DND-41 (cell line): Measurements from ENCODE around the gene GRIK3.

Source experiments
- ATAC-seq: fragments of 200-7000 bp; cut with Tn5 transposase; 3 replicates; pipeline ENCODE4 v1.9.1; 2021; ENCODE audit warnings: low read depth; ENCODE audit not compliant: insufficient read depth
- DNase-seq: peaks from one replicate; pipeline ENCODE4 v3.0.0-alpha.2; 2020
- H2AFZ ChIP-seq: 2 replicates; pipeline ENCODE4 v1.6.0; 2012; ENCODE audit warnings: low read depth, low read length
- H3K27ac ChIP-seq: 2 replicates; pipeline ENCODE4 v1.5.1; 2012; ENCODE audit warnings: low read length, inconsistent platforms
- H3K27me3 ChIP-seq: fragments of 200-600 bp; sonication (generic); 2 replicates; pipeline ENCODE4 v1.6.0; 2012; ENCODE audit warnings: low read length, mild to moderate bottlenecking, inconsistent platforms; ENCODE audit not compliant: insufficient read depth, poor library complexity
- H3K36me3 ChIP-seq: 2 replicates; pipeline ENCODE4 v1.5.1; 2012; ENCODE audit warnings: low read length, inconsistent platforms; ENCODE audit not compliant: insufficient read depth
- H3K4me1 ChIP-seq: 2 replicates; pipeline ENCODE4 v1.5.1; 2012; ENCODE audit warnings: mild to moderate bottlenecking, low read length; ENCODE audit not compliant: insufficient read depth
- H3K4me2 ChIP-seq: 2 replicates; pipeline ENCODE4 v1.6.0; 2012; ENCODE audit warnings: mild to moderate bottlenecking, moderate library complexity, low read length, inconsistent platforms; ENCODE audit not compliant: insufficient read depth
- H3K4me3 ChIP-seq, 2 experiments: fragments of 200-600 bp in 1 of 2; shearing (Covaris generic) in 1 of 2; 2 replicates each; pipeline ENCODE4 v1.5.1; 2012 to 2016; ENCODE audit warnings: inconsistent platforms in 2 of 2, low read length in 2 of 2, mild to moderate bottlenecking in 2 of 2, low read depth in 1 of 2, moderate library complexity in 1 of 2
- H3K79me2 ChIP-seq: 2 replicates; pipeline ENCODE4 v1.6.0; 2012; ENCODE audit warnings: low read length, inconsistent platforms; ENCODE audit not compliant: insufficient read depth
- H3K9ac ChIP-seq: 2 replicates; pipeline ENCODE4 v1.6.0; 2012; ENCODE audit warnings: low read depth, mild to moderate bottlenecking, inconsistent platforms, low read length, moderate library complexity
- H3K9me3 ChIP-seq: 2 replicates; pipeline ENCODE4 v1.5.1; 2012; ENCODE audit warnings: low read length, moderate library complexity, mild to moderate bottlenecking, inconsistent platforms; ENCODE audit not compliant: insufficient read depth, severe bottlenecking
- H4K20me1 ChIP-seq: 2 replicates; pipeline ENCODE4 v1.6.0; 2012; ENCODE audit warnings: low read length; ENCODE audit not compliant: insufficient read depth
- EZH2 ChIP-seq: IDR thresholded peaks from 3 replicates; pipeline ENCODE4 v1.6.1; 2012; ENCODE audit warnings: borderline replicate concordance, low read depth, mild to moderate bottlenecking, moderate library complexity, low read length, inconsistent platforms; ENCODE audit not compliant: severe bottlenecking
- TF ChIP-seq, protein P1 (sequence below): IDR thresholded peaks from 2 replicates; pipeline ENCODE4 v1.5.1; 2012; ENCODE audit warnings: borderline replicate concordance, low read length, moderate library complexity, mild to moderate bottlenecking; ENCODE audit not compliant: poor library complexity, severe bottlenecking; ENCODE audit errors: extremely low read depth

Gene GRIK3

GRCh38 chr1:37073152-37073853, 39.0 kb upstream of the GRIK3 start:
- ATAC-seq (no peak), DNase-seq (no peak)
- TF ChIP-seq EZH2: no peak
- TF ChIP-seq, protein P1, sequence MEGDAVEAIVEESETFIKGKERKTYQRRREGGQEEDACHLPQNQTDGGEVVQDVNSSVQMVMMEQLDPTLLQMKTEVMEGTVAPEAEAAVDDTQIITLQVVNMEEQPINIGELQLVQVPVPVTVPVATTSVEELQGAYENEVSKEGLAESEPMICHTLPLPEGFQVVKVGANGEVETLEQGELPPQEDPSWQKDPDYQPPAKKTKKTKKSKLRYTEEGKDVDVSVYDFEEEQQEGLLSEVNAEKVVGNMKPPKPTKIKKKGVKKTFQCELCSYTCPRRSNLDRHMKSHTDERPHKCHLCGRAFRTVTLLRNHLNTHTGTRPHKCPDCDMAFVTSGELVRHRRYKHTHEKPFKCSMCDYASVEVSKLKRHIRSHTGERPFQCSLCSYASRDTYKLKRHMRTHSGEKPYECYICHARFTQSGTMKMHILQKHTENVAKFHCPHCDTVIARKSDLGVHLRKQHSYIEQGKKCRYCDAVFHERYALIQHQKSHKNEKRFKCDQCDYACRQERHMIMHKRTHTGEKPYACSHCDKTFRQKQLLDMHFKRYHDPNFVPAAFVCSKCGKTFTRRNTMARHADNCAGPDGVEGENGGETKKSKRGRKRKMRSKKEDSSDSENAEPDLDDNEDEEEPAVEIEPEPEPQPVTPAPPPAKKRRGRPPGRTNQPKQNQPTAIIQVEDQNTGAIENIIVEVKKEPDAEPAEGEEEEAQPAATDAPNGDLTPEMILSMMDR: no peak
- Histone ChIP-seq H2AFZ (no peak overlapping the region), H3K36me3 (no peaks in the 10 kb centered on the region), H3K27me3 (peaks cover 11% of the 10 kb centered on the region), H3K79me2 (no peaks in the 10 kb centered on the region), H3K9ac (no peak overlapping the region), H4K20me1 (peaks cover 6% of the 10 kb centered on the region; the same call in 1 of the 2 replicates), H3K4me2 (no peak overlapping the region), H3K27ac (no peak overlapping the region), H3K9me3 (no peaks in the 10 kb centered on the region), H3K4me1 (no peaks in the 10 kb centered on the region), H3K4me3 (no peak overlapping the region)

GRCh38 chr1:37071829-37072228, 37.5 kb upstream of the GRIK3 start:
- Histone ChIP-seq H3K9ac (no peak overlapping the region), H3K9me3 (no peaks in the 10 kb centered on the region), H3K4me2 (no peak overlapping the region), H3K79me2 (no peaks in the 10 kb centered on the region), H2AFZ (no peak overlapping the region), H3K4me1 (no peaks in the 10 kb centered on the region), H3K27me3 (peaks cover 16% of the 10 kb centered on the region), H3K27ac (no peak overlapping the region), H3K36me3 (no peaks in the 10 kb centered on the region), H4K20me1 (peaks cover 6% of the 10 kb centered on the region; the same call in 1 of the 2 replicates), H3K4me3 (no peak overlapping the region)
- no peak for ATAC-seq
- no peak for TF ChIP-seq EZH2
- TF ChIP-seq, protein P1: no peak
- no peak for DNase-seq

GRCh38 chr1:37070126-37070525, 35.8 kb upstream of the GRIK3 start:
- Histone ChIP-seq H3K27me3 (peaks cover 17% of the 10 kb centered on the region), H3K9me3 (no peaks in the 10 kb centered on the region)

DNA sequence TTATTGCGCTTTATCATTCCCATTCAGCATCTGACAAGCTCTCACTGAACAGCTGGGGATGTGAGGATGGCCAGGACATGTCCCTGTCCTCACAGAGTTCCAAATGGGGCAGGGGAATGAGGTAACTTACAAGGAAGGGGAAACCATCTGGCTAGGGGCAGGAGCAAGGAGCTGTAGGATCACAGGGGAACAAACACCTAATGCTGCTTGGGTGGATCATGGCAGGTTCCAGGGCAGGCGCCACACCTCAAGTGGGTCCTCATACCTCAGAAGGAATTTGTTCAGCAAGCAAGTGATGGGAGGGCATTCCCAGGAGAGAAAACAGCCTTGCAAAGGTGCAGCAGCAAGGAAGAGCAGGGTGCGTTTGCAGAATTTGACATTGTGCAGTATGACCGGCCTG, 35.1 kb upstream of the GRIK3 start:
- Histone ChIP-seq H3K9ac (no peak overlapping the region), H3K4me2 (no peak overlapping the region), H3K4me1 (no peaks in the 10 kb centered on the region), H3K27me3 (peaks cover 16% of the 10 kb centered on the region), H3K27ac (no peak overlapping the region), H4K20me1 (peaks cover 14% of the 10 kb centered on the region), H3K4me3 (no peak overlapping the region), H3K9me3 (no peaks in the 10 kb centered on the region), H3K36me3 (no peaks in the 10 kb centered on the region), H3K79me2 (no peaks in the 10 kb centered on the region), H2AFZ (no peak overlapping the region)
- no peak for ATAC-seq
- TF ChIP-seq, protein P1: no peak
- TF ChIP-seq EZH2: no peak
- DNase-seq: no peak

More at GRCh38 chr1:37070126-37070525, 35.8 kb upstream of the GRIK3 start:
- no peak overlapping the region for H3K27ac ChIP-seq
- no peak overlapping the region for H3K4me3 ChIP-seq
- no peak for ATAC-seq
- no peaks in the 10 kb centered on the region for H3K4me1 ChIP-seq
- H3K4me2 ChIP-seq: no peak overlapping the region
- no peak for DNase-seq
- H4K20me1 ChIP-seq: peaks cover 14% of the 10 kb centered on the region
- TF ChIP-seq EZH2: no peak
- no peaks in the 10 kb centered on the region for H3K79me2 ChIP-seq
- H3K9ac ChIP-seq: no peak overlapping the region
- H3K36me3 ChIP-seq: no peaks in the 10 kb centered on the region
- no peak overlapping the region for H2AFZ ChIP-seq
